HG03108 (cell line): Measurements from ENCODE around the gene NKX6-1.

ENCODE experiments used
- ATAC-seq: cut with Tn5 transposase; IDR thresholded peaks from one replicate; pipeline ENCODE4 v1.9.1; 2021; ENCODE audit warnings: moderate library complexity; ENCODE audit not compliant: unreplicated experiment

Gene NKX6-1

GRCh38 chr4:84480082-84480481, 19.0 kb downstream of the NKX6-1 start:
- no peak for ATAC-seq

DNA sequence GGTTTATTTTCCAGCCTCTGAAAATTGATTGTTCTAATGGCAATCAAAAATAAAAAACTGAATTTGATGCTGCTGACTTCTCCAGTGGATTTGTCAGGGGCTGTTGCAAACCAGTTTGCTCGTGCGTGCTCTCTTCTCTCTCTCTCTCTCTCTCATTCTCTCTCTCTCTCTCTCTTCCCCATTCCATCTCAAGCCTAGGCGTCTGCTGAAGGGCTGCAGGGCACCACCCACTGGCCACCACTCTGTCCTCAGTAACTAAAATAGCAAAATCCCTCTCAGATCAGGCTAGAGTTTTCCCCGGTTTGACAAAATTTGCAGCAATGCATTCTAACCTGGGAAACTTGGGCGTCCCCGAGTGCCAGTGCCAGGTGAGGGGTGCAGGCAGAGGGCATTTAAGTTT, 19.4 kb downstream of the NKX6-1 start:
- no peak for ATAC-seq

DNA sequence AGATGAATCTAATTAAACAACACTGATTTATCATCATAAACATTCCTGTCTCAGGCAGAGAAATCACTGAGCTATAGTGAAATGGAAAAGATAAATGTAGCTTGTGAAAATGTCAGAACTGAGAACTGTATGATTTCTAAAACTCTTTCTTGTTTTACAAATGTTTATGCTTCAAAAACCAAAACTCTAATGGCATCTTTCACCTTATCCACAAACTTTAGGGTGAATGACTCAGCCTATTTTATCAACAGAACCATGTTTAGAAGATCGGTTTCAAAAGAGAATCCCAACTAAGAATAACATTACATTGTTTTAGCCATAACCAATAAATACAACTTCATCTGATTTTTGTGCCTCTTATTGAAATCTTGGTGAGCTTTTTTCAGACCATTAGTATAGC, 21.4 kb downstream of the NKX6-1 start:
- no peak for ATAC-seq

DNA sequence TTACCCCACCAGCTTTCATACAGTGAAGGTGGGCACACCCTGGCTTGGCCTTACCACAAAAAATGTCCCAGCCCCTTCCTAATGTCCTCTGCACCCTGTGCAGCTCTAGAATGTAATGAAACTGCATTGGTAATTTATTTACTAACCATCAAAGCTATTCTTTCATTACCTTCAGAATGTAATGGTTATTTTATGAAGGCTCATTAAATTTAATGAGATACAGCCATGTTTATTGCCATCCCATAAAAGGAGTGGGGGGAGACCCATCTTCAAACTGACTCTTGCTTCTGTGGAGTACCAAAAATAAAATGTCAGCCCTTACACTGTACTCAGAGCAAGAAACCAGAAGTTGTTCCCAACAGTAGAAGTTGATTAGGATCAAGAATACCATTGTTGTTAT, 25.0 kb downstream of the NKX6-1 start:
- no peak for ATAC-seq

DNA sequence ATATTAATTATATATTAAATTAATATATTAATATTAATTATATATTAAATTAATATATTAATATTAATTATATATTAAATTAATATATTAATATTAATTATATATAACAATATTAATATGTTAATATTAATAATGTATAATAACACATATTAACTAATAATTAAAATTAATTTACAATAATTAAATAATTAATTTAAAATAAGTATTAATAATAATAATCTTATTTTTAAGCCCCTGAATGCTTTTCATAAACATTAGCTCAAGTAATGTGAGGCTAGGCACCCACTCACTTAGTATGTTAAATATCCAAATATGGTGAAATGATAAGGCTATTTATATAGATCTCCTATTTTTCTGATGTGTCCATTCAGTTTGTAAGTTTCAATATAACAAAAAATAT, 26.9 kb downstream of the NKX6-1 start:
- no peak for ATAC-seq

DNA sequence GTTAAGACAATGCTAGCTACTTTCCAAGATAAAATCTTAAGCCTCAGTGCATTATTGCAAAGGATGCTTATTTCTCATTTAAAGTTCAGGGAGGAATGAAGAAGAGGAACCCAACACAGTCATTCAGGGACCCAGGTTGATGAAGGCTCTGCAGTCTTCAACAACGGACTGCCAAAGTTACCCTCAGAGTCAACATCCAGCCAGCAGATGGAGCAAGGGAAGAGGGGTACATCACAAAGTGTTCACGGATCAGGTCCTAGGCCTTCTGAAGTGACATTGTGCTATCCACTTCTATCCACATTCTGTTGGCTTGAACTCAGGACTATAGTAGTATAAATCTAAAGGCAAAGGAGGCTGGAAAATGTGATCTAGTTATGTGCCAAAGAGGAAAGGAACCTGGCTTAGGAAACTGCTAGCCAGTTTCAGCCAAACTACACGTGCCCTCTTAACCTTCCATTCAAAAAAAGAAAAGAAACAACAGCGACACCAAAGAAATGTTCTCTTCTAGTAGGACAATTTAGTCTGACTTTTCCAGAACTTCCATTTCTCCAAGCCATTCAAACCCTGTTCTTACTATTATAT, 28.8 kb downstream of the NKX6-1 start:
- no peak for ATAC-seq

GRCh38 chr4:84467601-84468000, 31.5 kb downstream of the NKX6-1 start:
- no peak for ATAC-seq

DNA sequence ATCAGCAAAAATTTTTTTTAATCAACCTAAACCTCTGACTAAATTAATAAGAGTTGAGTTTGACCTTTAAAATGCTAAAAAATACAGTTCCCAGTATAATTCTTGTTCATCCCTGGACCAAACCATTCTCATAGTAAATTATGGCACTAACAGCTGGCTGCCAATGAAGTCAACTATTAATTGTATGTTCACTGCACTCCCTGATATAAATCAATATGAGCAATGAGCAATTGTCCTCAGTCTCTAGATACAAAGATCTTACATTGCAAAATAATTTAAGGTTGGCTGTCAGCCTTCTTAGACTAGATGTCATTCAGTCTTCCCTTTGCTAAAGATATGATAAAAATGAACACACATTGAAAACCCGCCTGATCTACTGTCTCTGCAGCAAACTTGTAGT, 39.3 kb downstream of the NKX6-1 start:
- no peak for ATAC-seq

DNA sequence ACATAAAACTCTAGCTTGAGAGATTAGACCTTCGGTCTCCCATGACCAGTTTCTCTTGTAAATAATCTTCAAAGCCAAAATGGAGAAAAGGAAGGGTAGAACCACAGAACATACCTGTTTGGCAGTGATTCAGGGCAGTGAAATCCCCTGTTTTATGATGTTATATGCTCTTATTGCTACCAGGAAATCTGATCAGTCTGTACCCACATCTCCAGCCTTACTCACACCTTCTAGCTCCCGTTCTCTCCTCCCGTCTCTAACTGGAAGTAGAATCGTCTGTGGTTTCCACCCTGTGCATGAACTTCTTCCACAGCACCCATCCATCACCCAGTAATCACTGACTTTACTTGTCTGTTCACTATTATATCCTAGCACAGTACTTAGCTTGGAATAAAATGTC, 42.9 kb downstream of the NKX6-1 start:
- no peak for ATAC-seq

GRCh38 chr4:84455697-84456096, 43.4 kb downstream of the NKX6-1 start:
- no peak for ATAC-seq

DNA sequence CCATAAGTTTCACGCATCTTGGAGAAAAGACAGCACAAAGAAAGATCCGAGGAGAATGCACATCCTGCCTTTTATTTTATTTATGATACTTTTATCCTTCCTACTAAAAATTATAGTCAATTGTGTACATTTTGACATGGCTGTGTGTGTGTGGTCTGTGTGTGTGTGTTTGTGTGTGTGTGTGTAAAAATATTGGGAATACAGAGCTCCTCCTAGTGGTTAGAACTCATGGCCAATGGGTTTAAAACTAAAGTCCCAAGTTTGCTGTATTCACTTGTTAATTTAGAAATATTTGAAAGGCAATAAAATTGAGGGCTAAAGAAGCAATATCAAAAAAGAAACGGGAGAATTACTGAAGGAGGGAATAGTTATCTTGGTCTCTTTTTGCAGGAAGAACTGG, 47.5 kb downstream of the NKX6-1 start:
- no peak for ATAC-seq

DNA sequence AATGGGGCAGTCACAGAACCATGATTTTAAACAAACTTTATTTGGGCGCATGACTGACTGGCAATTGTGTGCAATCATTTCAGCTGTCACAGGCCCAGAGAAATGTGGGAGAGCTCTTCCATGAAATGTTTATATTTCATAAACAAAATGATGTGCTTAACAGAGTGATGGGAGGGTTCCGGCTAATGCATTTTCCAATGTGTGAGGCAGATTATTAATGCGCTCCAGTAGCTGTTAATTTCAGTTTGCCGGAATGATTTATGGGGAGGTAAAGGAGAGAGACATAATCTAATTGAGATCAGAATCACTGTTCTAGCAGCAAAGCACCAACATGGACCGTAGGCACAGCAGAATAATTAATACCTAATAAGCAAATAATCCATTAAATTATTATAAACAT, 55.6 kb downstream of the NKX6-1 start:
- no peak for ATAC-seq

DNA sequence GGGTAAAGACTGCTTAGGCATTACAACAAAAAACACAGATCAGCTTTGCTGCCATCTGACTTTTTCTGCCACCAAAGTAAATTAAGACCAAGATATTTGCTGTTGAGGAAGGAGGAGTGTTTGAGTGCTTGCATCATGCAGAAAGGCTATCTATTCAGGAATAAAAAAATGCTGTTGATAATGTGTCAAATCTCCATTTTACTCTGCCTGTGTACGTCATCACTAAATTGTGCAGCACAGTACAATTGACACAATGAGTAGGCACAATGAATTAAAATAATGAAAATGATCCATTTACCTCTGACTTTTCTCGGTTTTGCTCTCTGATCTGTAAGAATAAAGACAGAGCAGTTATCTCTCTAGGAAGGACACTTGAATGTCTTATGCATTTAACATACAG, 56.3 kb downstream of the NKX6-1 start:
- ATAC-seq = no peak
